NAMALWA (cell line): ENCODE data around the gene PARD3B.

Experiments
- DNase-seq: peaks from one replicate; pipeline ENCODE4 v3.0.0-alpha.2; 2015; ENCODE audit warnings: low spot score

PARD3B gene

DNA sequence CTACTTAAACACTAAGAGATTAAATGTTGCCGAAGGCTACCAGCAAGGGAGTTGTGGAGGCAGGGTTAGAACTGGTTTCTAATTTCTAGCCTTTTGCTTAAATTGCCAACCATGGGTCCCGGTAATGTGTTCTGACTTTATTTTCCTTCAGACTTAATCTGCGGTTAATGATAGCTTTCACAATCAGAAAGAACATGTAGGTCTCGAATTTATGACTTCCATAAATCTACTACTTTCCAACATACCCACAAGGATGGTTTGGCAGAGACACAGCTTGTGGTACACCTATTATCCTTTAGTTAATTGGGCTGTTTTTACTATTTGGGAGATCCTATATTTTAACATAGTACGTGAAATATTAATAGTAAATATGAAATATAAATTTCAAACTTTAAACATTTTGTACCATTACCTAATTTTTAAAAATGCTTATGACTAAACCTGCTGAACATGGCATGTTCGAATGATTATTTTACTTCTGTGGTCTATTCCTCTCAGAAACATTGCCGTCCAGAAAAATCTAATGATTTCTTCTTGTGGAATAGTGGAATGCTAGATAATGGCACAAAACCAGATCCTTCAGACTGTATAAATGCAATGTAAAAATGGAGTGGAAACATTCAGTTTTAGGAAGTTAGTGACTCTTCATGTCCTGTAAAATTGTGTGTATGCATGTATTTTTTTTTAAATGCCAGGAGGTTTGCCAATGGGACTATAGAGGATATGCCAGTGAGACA, 41.3 kb downstream of the PARD3B start:
- DNase-seq: no peak

DNA sequence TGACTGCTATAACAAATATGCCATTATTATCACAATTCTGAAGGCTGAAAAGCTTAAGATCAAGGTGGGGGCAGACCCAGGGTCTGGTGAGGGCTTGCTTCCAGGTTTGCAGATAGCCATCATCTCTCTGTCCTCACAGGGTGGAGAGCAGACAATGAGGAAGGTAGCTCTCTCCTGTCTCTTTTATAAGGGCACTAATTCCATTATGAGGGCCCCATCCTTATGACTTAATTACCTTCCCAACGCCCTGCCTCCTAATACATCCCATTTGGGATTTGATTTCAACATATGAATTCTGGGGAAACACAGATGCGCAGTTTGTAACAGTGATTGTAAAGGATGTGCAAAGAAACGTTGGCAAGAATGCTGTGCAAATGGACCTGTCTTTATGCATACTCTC, 44.8 kb downstream of the PARD3B start:
- no peak for DNase-seq

DNA sequence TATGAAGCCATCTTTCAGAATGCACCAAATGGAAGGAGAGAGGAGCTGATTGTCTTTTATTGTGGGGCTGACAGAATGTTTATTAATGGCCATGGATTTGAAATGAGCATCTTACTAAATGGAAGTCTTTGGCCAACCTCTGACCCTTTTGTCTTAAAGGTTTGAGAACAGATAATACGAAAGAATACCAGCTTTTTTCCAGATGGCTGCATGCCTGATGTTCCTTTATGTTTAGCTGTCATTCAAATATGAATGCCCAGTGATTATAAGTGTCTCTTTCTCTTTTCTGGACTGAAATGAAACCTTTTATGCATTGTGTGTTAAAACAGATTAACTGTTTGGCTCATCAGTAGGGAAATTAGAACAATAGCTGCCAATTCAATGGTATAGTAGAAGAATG, 46.0 kb downstream of the PARD3B start:
- DNase-seq: no peak

DNA sequence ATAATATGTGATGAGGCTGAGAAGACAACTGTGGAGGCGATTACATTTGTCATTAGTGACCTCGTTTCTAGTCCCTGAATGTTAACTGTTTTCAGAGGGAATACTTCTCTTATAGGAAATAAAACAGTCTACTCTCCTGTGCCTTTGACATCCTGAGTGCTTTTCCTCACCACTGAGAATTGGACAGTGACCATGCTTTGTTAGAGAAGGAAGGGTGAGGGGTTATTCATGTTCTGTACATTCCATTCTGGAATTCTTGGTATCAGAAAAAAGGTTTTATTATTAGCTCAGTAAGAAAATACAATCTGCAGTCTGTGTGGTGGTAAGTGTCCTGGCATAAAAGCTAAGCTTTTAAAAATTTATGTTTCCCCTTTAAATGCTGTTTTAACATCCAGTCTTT, 58.8 kb downstream of the PARD3B start:
- DNase-seq: no peak

DNA sequence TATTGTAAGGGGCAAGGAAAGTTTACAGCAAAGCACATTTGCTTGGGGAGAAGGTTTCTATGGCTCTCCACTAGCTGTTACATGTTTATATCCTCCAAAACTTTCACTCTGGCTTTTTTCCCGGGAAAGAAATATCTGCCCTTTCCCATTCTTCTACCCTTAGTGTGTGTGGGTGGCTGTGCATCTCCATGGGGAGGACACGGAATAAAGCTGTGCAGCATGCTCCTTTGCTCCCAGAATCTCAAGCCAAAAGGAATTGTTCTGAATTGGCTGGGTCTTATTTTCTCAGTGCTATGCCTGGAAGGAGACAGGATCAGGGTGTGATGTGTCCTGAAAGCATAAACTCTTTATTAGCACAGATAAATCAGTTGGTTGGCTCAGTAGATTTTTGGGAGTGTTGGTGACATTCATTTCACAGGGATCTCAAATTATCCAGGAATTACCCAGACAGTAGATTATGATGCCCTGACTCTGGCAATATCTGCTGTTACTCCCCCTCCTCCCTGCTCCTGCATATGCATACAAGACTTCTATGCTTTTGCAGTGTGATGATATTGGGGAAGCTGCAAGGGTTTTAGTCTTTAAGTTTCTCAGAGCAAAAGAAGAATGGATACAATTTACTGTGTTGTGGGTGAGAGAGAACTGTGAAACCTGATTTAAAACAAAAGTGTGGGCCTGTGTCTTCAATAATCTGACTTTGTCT, 63.1 kb downstream of the PARD3B start:
- DNase-seq: no peak

DNA sequence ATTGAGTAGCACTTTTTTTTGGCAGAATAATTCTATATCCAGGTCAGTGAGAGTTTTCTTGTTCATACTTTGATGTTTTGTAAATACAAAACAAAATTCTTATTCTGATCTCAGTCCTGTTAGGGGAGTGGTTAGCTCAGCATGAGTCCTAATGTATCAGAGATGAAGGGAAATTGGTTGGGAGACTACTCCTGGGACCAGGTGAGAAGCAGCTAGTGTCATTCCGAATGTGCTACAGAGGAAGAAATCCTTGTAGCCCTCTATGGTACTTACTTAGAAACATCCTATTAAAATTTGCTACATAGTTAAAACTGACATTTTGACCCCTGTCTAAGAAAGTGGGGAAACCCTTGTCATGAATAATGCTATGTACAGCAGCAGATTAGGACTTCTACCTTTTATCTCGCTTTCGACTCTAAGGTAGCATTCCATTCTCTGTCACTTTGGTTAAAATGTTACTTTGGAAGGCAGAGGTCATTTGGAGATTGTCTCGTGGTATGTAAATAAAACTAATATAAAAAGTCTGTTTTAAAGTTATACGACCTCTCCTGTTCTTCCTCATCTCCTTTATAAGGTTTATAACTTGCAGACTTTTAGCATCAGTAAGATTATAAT, 65.8 kb downstream of the PARD3B start:
- no peak for DNase-seq

DNA sequence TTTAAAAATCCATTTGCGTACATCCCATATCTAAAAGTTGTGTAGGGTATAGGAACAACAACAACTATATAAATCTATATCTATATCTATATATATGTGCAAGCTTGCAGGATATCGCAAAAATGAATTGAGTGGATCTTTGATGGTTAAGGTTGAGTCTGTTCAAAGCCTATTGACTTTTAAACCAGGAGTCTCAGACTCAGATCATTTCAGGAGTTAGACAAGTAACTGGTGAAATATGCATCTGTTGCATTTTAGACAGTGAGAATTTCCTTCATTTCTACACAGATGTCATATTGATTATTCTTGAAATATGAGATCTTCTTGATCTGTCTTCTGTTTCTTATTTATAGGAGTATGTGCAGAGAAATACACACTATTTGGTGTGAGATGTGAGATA, 66.5 kb downstream of the PARD3B start:
- DNase-seq: no peak

DNA sequence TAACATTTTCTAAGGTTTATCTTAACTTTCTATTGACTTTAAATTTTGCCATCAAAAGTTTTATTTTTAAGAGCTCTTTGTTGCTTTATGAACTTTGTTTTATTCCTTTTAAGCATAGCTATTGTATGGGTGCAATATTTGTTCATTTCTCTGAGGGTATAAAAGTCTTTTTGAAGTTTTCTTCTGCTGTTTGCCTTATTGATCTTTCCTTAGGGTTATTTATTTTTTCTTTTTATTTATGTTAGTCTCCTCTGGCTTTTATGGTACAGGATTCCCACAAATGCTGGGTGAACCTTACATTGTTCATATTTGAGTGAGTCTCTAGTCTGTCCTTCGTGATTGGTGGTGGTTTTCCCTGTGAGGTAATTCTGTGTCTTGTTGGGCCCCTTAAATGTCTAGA, 68.4 kb downstream of the PARD3B start:
- no peak for DNase-seq

DNA sequence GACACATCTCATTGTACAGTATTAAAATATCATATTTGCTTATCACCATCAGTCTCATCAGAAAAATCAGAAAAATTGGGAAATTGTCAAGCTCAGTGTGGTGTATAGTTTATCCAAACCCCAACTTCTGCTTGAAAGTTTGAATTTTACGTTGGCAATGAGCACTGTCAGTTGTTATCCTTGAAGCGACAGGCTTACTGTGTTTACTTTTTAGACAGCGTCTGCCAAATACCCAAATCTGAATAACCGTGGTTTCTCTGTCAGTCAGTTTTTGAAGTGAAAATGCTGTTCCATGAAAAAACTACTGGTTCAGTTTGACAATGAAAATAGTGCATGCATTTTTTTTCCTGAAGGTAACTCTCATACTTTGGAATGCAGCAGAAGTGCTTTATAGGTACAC, 70.2 kb downstream of the PARD3B start:
- no peak for DNase-seq

DNA sequence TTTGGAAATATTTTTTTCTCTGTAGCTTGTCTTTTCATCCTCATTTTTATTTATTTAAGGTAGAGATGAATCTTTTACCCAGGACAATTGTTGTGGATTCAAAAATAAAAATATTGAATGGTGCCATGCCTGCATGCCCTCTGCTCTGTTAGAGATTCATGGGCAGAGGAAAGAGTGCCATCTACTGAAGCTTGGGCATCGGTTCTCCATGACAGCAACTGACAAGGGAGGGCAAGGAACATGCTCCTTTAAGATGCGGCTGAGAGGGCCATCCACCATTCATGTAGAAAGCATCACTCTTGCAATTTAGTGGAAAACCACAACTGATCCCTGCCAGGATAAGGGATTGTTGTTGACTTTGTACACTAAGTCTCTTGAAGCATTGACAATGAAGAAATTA, 79.9 kb downstream of the PARD3B start:
- DNase-seq: no peak

DNA sequence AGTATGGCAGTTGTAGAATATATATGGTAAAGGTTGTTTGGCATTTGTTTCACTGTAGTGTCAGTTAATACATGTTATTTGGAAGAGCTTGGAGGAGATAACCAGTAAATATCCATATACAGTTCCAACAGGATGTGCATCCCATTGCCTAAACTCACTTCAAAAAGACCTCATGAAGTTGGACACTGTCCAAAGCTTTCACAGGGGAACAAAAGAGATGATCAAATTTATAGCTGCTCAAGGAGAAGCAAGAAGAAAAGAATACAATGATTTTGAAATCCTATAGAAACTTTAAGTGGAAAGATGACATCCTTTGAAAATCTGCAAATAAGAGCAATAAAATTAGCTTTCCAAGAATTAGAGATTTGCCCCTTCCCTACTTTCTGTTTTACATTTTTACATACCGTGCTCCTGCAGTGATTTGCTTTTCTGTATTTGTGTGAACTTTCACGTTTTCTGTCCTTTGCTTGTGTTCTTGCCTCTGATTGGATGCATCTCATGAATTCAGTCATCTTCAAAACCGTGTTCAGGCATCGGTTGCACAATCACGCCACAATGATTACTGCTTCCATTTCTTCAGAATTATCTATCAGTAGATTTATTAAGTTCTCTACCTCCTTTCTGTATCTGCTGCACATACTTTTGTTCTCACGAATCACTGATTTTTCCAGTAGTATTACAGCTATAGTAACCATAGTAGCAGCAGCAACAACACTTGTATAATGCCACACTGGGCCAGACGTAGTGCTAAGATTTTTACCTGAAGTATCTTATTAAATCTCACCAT, 83.8 kb downstream of the PARD3B start:
- no peak for DNase-seq

DNA sequence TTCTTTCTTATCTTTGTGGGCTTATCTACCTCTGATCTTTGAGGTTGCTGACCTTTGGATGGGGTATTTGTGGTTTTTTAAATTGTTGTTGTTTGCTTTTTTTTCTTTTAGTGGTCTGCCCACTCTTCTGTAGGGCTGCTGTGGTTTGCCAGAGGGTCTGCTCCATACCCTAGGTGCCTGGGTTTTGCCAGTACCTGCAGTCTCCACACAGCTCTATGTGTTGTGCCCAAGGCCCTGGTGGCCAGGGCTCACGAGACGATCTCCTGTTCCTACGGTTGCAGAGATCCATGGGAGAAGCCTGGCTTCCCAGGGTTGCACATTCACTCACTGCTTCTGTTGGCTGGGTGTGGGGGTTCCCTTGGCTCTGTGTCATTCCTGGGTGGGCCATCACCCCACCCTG, 87.1 kb downstream of the PARD3B start:
- no peak for DNase-seq

DNA sequence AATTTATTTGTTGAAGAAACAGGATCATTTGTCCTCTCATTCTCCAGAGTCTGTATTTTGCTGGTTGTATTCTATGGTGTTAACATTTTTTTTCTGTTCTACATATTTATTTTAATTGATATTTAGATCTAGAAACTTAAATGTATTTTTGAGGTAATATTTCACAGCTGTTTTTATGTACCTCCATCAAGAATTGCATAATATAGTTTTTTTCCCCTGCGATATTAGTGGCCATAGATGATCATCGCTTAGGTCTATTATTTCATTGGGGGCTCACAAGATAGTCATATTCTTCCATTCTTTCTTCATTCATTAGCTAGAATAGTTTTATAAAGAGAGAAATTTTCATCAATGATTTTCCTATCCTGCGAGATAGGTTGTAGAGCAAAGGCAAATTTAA, 89.3 kb downstream of the PARD3B start:
- no peak for DNase-seq

DNA sequence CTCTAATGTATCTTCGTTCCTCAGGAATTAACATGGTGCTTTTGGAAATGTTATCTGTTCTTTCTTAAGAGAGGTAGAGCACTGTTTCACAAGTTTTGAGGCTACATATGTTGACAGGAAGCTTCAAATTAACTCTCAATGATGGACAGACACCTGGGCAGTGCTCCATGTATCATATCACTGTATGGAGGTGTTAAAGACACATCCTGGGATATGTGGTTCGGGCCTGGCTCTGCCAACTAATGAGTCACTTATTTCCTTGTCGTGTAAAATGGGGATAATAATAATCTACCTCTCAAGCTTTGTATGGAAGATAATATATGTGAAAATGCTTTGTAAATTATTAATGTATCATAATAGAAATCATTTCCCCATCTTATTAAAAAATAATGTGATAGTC, 90.2 kb downstream of the PARD3B start:
- DNase-seq: no peak

DNA sequence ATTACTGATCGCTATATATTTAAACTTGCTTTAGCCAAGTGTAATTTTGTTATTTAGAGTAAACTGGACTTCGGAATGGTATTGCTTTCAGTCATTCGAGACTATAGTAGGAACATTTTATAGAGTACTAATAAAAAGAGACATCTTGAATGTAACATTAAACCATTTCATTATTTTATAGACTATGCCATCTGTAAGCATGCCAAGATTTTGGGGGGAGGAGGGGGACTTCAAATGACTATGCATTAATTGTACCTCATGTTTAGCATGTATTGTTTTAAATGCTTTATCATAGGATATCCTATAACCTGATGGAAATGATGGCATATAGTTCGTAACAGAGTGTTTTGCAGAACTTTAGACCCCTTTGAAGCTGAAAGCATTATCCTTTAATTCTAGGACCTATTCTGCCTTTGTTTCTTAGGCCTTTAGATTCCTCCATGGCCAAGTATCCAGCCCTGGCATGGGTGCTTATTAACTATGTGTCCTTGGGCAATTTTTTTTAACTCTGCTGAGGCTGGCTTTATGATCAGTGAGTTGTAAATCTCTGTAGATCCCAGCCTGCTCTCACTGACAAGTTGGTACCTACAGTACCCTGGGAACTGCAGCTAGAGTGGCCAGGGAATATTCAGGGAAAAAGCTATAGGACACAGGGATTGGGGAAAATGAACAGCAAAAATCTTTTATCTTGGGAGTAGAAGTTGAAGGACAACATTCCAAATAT, 93.4 kb downstream of the PARD3B start:
- no peak for DNase-seq

DNA sequence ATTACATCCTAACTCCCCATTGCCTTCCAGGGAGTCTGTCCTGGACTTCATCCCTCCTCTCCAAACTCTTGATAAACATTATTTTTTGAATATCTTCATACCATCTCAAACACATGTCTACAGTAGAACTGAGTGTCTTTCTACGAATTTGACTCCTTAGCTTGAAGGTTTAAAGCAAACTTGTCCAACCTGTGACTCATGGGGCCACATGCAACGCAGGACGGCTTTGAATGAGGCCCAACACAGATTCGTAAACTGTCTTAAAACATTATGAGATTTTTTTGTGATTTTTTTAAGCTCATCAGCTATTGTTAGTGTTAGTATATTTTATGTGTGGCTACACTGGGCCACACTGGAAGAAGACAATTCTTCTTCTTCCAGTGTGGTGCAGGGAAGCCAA, 98.1 kb downstream of the PARD3B start:
- DNase-seq: no peak

DNA sequence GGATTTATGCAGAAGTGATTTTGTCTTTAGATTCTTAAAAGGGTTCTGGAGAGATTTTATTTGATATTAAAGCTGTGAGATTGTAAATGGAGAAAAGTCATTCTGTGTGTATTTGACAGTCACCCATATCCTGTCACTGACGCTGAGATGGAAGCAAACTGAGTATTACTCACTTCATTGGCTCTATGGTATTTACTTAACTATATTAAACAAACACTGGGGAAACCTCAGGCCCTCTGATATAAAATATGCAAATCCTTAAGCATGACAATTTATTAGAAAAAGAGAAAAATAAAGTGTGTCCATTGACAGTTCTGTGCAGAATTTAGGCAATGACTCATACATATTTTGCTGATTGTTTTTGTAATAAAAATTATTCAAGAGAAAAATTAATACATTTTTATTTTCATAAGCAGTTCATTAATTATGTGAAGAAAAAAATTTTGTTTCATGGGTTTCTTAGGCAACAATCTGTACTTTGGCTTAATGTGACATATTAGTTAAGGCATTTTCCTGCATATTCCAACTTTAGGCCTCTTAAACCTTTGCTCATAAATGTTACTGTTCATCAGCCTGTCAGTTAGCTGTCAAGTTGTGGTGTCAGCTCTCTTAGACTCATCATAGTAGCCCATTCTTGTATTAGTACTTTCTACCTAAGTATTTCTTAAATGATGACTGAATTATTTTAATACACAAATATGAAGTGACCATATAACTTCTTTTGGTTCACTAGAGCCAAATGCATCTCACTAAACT, 99.9 kb downstream of the PARD3B start:
- no peak for DNase-seq

DNA sequence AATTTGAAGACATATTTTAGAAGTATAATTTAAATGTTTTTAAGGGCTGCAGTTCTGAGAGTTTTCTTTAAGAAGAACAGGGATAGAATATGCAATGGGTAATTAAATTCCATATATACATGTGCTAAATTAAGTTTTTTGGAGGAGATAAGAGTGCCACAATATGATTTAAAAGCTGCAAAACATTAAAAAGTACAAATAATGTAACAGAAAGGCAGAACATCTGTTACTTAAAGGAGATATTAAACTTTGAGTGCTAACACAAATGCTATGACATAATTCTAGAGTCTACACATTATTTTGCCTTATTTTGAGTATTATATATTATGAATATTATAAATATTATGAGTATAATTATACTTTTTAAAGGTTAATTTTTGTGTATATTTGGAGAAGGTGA, 102.4 kb downstream of the PARD3B start:
- DNase-seq: no peak

DNA sequence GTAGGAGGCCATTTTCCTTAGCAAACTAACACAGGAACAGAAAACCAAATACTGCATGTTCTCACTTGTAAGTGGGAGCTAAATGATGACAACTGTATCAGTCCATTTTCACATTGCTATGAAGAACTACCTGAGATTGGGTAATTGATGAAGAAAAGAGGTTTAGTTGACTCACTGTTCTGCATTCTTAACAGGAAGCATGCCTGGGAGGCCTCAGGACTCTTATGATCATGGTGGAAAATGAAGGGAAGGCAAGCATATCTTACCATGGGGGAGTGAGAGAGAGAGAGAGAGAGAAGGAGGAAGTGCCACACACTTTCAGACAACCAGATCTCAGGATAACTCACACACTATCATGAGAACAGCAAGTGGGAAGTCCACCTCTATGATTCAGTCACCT, 105.3 kb downstream of the PARD3B start:
- no peak for DNase-seq

DNA sequence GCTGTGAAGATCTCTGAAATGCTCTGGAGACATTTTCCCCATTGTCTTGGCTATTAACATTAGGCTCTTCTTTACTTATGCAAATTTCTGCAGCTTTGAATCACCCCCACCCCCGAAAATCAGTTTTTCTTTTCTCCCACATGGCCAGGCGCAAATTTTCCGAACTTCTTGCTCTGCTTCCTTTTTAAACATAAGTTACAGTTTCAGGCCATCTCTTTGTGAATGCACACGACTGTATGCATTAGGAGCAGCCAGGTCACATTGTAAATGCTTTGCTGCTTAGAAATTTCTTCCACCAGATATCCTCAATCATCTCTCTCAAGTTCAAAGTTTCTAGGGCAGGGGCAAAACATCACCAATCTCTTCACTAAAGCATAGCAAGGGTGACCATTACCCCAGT, 106.8 kb downstream of the PARD3B start:
- no peak for DNase-seq

DNA sequence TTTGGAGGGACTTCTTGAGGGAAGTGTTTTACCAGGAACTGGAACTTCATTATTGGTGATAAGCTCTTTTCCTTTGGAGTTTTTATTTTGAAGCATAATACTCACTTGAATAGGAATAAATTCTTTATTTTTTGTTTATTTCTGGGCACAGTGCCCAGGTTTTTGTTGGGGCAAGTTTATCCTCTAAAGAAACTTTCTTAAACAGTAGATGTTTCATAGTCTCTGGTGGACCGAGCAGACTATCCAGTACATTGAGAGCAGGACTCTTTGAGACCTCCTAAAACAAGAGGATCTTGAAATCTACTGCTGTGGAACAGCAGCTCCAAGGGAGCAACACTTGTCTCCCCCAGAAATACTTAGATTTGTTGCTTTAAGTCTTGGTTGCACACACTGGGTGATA, 109.4 kb downstream of the PARD3B start:
- no peak for DNase-seq
